Astrocyte (in vitro differentiated cells and primary cell): ENCODE results near the gene SRI. TPM values are rescaled to one million over a fixed set of nuclear protein-coding genes. Genes with fewer than 3 reads are reported as not detected.

Source experiments
- DNase-seq: peaks from one replicate; pipeline ENCODE4 v3.0.0-alpha.2; 2010; ENCODE audit warnings: low read depth
- FAIRE-seq: peaks from 2 replicates; lab custom pipeline; 2011; peaks lifted over from hg19 to GRCh38; lab: Jason Lieb, UNC
- H2AFZ ChIP-seq: 2 replicates; pipeline ENCODE4 v1.6.0; 2012; ENCODE audit warnings: low read depth, low read length, inconsistent platforms
- H3K27ac ChIP-seq: 2 replicates; pipeline ENCODE4 v1.5.1; 2011; ENCODE audit warnings: low read depth, low read length, inconsistent platforms
- H3K27me3 ChIP-seq: 2 replicates; pipeline ENCODE4 v1.6.0; 2011; ENCODE audit warnings: low read length, inconsistent platforms; ENCODE audit not compliant: insufficient read depth
- H3K36me3 ChIP-seq: 2 replicates; pipeline ENCODE4 v1.5.1; 2011; ENCODE audit warnings: low read length, inconsistent platforms; ENCODE audit not compliant: insufficient read depth
- H3K4me1 ChIP-seq: 2 replicates; pipeline ENCODE4 v1.5.1; 2011; ENCODE audit warnings: low read length, inconsistent platforms; ENCODE audit not compliant: insufficient read depth
- H3K4me2 ChIP-seq: 2 replicates; pipeline ENCODE4 v1.6.0; 2012; ENCODE audit warnings: low read length, inconsistent platforms
- H3K4me3 ChIP-seq: 2 replicates; pipeline ENCODE4 v1.5.1; 2011; ENCODE audit warnings: low read depth, mild to moderate bottlenecking, low read length, inconsistent platforms; ENCODE audit not compliant: insufficient read depth
- H3K79me2 ChIP-seq: 2 replicates; pipeline ENCODE4 v1.6.0; 2012; ENCODE audit warnings: mild to moderate bottlenecking, low read length, inconsistent platforms; ENCODE audit not compliant: insufficient read depth
- H3K9ac ChIP-seq: 2 replicates; pipeline ENCODE4 v1.6.0; 2012; ENCODE audit warnings: mild to moderate bottlenecking, low read length, inconsistent platforms
- H3K9me3 ChIP-seq: 2 replicates; pipeline ENCODE4 v1.5.1; 2012; ENCODE audit warnings: low read depth, mild to moderate bottlenecking, low read length, inconsistent platforms; ENCODE audit not compliant: insufficient read depth
- H4K20me1 ChIP-seq: 2 replicates; pipeline ENCODE4 v1.6.0; 2012; ENCODE audit warnings: low read length, inconsistent platforms; ENCODE audit not compliant: insufficient read depth
- H3K27ac Mint-ChIP-seq: one replicate; pipeline ENCODE4 v1.8.0; 2021; ENCODE audit warnings: mild to moderate bottlenecking, mixed read lengths; ENCODE audit not compliant: unreplicated experiment
- H3K27me3 Mint-ChIP-seq: one replicate; pipeline ENCODE4 v1.8.0; 2021; ENCODE audit warnings: low read depth, mixed read lengths; ENCODE audit not compliant: unreplicated experiment
- H3K36me3 Mint-ChIP-seq: one replicate; pipeline ENCODE4 v1.8.0; 2021; ENCODE audit warnings: low read depth, mixed read lengths; ENCODE audit not compliant: unreplicated experiment
- H3K4me1 Mint-ChIP-seq: one replicate; pipeline ENCODE4 v1.8.0; 2021; ENCODE audit warnings: low read depth, mixed read lengths; ENCODE audit not compliant: unreplicated experiment
- H3K4me3 Mint-ChIP-seq: one replicate; pipeline ENCODE4 v1.8.0; 2021; ENCODE audit warnings: mild to moderate bottlenecking, moderate library complexity, mixed read lengths; ENCODE audit not compliant: unreplicated experiment
- H3K9me3 Mint-ChIP-seq: one replicate; pipeline ENCODE4 v1.8.0; 2021; ENCODE audit warnings: mild to moderate bottlenecking, mixed read lengths; ENCODE audit not compliant: unreplicated experiment
- CTCF ChIP-seq: IDR thresholded peaks from 2 replicates; pipeline ENCODE4 v1.5.1; 2011; ENCODE audit warnings: low read depth, mild to moderate bottlenecking, inconsistent platforms, low read length, moderate library complexity; ENCODE audit not compliant: insufficient read depth
- EZH2 ChIP-seq: IDR thresholded peaks from 2 replicates; pipeline ENCODE4 v1.6.1; 2012; ENCODE audit warnings: mild to moderate bottlenecking, low read length, inconsistent platforms; ENCODE audit not compliant: insufficient read depth
- total RNA-seq: library from RNA; stranded (reverse); gene quantifications from 2 replicates; pipeline ENCODE4 v1.2.1, GENCODE V29; 2021

SRI gene
- total RNA-seq, 1 donor from 2014 or later, result 139 TPM

- Histone ChIP-seq H3K27me3 (no peaks in the 10 kb centered on the region), H3K9me3 (peaks cover 3% of the 10 kb centered on the region), H3K4me1 (peaks cover 14% of the 10 kb centered on the region), H3K4me3 (no peak overlapping the region), H4K20me1 (no peaks in the 10 kb centered on the region), H2AFZ (no peak overlapping the region), H3K27ac (no peak overlapping the region), H3K79me2 (no peaks in the 10 kb centered on the region), H3K36me3 (no peaks in the 10 kb centered on the region), H3K9ac (no peak overlapping the region), H3K4me2 (no peak overlapping the region)
- H3K27ac Mint-ChIP-seq, result no peak overlapping the region
- H3K4me3 Mint-ChIP-seq, result no peak overlapping the region
- H3K9me3 Mint-ChIP-seq, result no peaks in the 10 kb centered on the region
- peaks cover 20% of the 10 kb centered on the region for H3K4me1 Mint-ChIP-seq
- no peaks in the 10 kb centered on the region for H3K36me3 Mint-ChIP-seq
- TF ChIP-seq CTCF (no peak), EZH2 (no peak)
- no peaks in the 10 kb centered on the region for H3K27me3 Mint-ChIP-seq
- FAIRE-seq (no peak), DNase-seq (no peak)
Measured at GRCh38 chr7:88183051-88183450, 36.8 kb downstream of the SRI start.

GRCh38 chr7:88176190-88176589, 43.6 kb downstream of the SRI start:
- H3K27ac Mint-ChIP-seq, result no peak overlapping the region
- no peaks in the 10 kb centered on the region for H3K9me3 Mint-ChIP-seq
- H3K36me3 Mint-ChIP-seq, result no peaks in the 10 kb centered on the region
- no peaks in the 10 kb centered on the region for H3K4me1 Mint-ChIP-seq
- Histone ChIP-seq H3K9ac (no peak overlapping the region), H3K4me1 (no peaks in the 10 kb centered on the region), H3K4me3 (no peak overlapping the region), H3K4me2 (no peak overlapping the region), H4K20me1 (no peaks in the 10 kb centered on the region), H3K27ac (no peak overlapping the region), H3K27me3 (no peaks in the 10 kb centered on the region), H2AFZ (no peak overlapping the region), H3K79me2 (no peaks in the 10 kb centered on the region), H3K36me3 (no peaks in the 10 kb centered on the region), H3K9me3 (no peaks in the 10 kb centered on the region)
- DNase-seq (no peak), FAIRE-seq (no peak)
- TF ChIP-seq CTCF, result no peak
- TF ChIP-seq EZH2, result no peak
- H3K4me3 Mint-ChIP-seq, result no peak overlapping the region
- no peaks in the 10 kb centered on the region for H3K27me3 Mint-ChIP-seq

GRCh38 chr7:88172842-88173241, 47.0 kb downstream of the SRI start:
- FAIRE-seq (no peak), DNase-seq (no peak)
- Histone ChIP-seq H2AFZ (no peak overlapping the region), H3K27ac (no peak overlapping the region), H3K4me2 (no peak overlapping the region), H3K79me2 (no peaks in the 10 kb centered on the region), H4K20me1 (no peaks in the 10 kb centered on the region), H3K4me3 (no peak overlapping the region), H3K4me1 (no peaks in the 10 kb centered on the region), H3K9me3 (no peaks in the 10 kb centered on the region), H3K9ac (no peak overlapping the region), H3K36me3 (no peaks in the 10 kb centered on the region), H3K27me3 (no peaks in the 10 kb centered on the region)
- no peaks in the 10 kb centered on the region for H3K27me3 Mint-ChIP-seq
- no peaks in the 10 kb centered on the region for H3K36me3 Mint-ChIP-seq
- no peaks in the 10 kb centered on the region for H3K9me3 Mint-ChIP-seq
- TF ChIP-seq EZH2, result no peak
- no peak for TF ChIP-seq CTCF
- no peaks in the 10 kb centered on the region for H3K4me1 Mint-ChIP-seq
- no peak overlapping the region for H3K27ac Mint-ChIP-seq
- no peak overlapping the region for H3K4me3 Mint-ChIP-seq
